Measurements from ENCODE around the gene BBX.

The BBX gene

DNA sequence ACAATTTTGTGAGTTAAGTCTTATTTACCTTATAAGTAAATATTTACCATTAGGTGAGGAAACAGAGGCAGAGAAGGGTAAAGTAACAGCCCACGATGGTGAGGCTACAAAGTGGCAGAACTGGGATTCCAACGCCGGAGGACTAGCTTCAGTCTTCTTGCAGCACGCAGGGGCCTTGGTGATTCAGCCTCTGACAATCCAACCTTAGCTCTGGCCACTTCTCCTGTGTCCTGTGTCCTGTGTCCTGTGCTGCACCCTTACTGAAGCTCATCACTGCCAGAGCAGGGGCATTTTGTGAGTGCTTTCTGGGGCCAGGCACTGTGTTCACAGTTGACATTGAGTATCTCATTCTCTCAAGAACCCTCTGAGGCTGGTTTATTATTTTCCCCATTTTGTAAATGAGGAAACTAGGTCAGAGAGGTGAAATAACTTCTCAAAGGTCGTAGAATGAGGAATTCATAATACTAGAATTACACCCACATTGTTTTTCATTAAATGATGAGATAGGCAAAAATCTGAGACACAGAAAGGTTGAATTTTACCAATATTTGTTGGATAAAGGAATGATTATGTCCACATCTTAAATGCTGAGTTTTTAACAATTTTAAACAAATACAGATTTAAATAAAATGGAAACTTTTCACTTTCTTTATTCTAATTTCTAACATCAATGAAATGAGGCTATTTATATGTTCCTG is 215.9 kb downstream of the BBX start:
- DNase-seq (ENCODE audit: extremely low read depth in 1 of 2, low read depth in 1 of 2) = no peak

- DNase-seq (ENCODE audit: extremely low read depth in 1 of 2, low read depth in 1 of 2) = no peak
These were observed 216.5 kb downstream of the BBX start for GRCh38 chr3:107739227-107739626.

GRCh38 chr3:107740992-107741896 is 218.5 kb downstream of the BBX start:
- no peak for DNase-seq (ENCODE audit: extremely low read depth in 1 of 2, low read depth in 1 of 2)

GRCh38 chr3:107745354-107745753 is 222.6 kb downstream of the BBX start:
- no peak for DNase-seq (ENCODE audit: extremely low read depth in 1 of 2, low read depth in 1 of 2)

DNA sequence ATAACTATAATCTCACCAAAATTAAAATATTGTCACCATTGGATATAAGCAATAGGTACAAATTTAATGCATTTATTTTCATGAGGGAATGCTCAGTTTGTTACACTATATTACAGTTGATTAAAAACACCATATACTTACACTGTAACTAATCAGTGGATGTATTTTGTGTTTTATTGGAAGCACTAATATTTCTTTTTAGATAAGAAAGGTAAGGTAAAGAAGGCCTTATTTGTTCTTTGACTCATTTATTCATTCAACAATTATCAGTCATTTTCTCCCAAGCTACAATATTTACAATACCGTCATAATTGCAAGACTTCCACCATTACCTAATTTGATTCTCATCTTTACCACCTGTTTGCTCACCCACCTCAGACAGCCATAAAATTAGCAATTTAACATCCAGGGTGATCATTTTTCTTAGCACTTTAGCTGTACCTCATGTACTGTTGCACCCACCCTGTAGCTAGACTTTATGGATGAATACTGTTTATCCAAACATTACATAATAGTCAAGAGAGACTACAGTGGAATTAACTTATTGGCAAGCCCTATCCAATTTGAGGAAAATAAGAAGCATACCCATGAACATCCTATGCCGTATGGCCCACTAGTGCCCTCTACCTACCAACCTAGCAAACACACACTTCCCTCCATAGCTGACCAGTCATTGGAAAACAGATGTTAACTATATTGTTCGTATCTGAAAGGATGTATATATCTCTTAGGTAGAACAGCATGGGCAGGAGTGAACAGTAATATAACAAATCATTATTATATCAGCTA is 229.6 kb downstream of the BBX start:
- no peak for DNase-seq (ENCODE audit: extremely low read depth in 1 of 2, low read depth in 1 of 2)

- no peak for DNase-seq (ENCODE audit: extremely low read depth in 1 of 2, low read depth in 1 of 2)
These were observed 230.7 kb downstream of the BBX start for GRCh38 chr3:107753494-107753893.

DNA sequence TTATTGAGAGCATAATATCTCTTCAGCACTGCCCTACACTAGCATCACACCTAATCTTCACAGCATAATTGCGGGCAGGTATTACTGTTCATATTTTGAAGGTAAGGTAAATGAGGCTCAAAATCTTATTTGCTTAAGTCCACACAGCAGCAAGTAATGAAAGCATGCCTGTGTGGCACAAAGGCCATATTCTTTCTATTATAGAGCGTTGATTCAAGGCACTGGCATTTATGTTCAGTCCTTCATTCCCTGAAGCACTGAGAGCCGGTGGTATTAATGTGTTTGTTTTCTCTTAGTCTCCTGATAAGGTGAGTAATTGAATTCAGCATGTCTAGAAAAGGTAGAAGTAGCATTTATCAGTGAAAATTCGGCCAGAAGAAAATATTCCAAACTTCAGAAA is 231.2 kb downstream of the BBX start:
- DNase-seq (ENCODE audit: extremely low read depth in 1 of 2, low read depth in 1 of 2) = no peak

GRCh38 chr3:107756649-107757048 is 233.9 kb downstream of the BBX start:
- no peak for DNase-seq (ENCODE audit: extremely low read depth in 1 of 2, low read depth in 1 of 2)

DNA sequence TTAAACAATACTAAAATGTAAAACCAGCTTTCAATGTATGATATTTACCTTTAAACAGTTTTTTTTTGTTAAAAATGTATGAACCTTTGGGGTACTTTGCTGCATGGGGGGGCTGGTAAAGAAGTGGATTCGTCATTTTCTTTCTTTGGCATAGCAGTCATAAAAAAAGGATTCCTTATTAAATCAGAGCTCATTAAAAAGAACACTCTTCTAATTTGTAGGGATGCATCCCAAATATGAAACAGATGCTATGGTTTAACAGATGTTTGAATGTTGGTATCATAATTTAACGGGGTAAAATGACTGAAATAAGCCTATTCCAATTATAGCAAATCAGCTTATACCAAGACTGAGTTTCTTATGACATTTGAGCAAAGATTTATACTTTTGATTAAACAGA is 234.4 kb downstream of the BBX start:
- no peak for DNase-seq (ENCODE audit: extremely low read depth in 1 of 2, low read depth in 1 of 2)

GRCh38 chr3:107760144-107760543 is 237.4 kb downstream of the BBX start:
- no peak for DNase-seq (ENCODE audit: extremely low read depth in 1 of 2, low read depth in 1 of 2)

GRCh38 chr3:107761391-107761790 is 238.6 kb downstream of the BBX start:
- DNase-seq (ENCODE audit: extremely low read depth in 1 of 2, low read depth in 1 of 2) = no peak

- DNase-seq (ENCODE audit: extremely low read depth in 1 of 2, low read depth in 1 of 2) = no peak
These were observed 242.8 kb downstream of the BBX start for GRCh38 chr3:107765524-107765923.

GRCh38 chr3:107767897-107768605 is 245.3 kb downstream of the BBX start:
- no peak for DNase-seq (ENCODE audit: extremely low read depth in 1 of 2, low read depth in 1 of 2)

DNA sequence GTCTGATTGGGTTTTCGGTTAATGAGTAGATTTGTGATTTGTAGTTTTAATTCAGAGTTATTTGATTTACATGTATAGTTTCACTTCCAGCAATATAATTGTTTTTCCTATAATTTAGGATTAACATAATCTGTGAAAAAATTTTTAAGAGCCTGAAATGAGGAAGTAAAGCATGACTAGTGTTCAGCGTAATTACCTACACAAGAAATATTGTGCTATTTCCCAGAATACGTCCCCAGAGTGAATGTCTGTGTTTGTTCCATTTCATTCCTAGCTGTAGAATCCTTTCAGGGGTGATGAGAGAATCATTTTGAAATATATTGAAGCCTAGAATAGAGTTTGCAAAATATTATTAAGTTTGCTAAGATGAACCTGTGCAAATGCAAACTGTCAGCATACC is 247.1 kb downstream of the BBX start:
- no peak for DNase-seq (ENCODE audit: extremely low read depth in 1 of 2, low read depth in 1 of 2)

- DNase-seq (ENCODE audit: extremely low read depth in 1 of 2, low read depth in 1 of 2) = no peak
These were observed 249.3 kb downstream of the BBX start for GRCh38 chr3:107772016-107772415.

DNA sequence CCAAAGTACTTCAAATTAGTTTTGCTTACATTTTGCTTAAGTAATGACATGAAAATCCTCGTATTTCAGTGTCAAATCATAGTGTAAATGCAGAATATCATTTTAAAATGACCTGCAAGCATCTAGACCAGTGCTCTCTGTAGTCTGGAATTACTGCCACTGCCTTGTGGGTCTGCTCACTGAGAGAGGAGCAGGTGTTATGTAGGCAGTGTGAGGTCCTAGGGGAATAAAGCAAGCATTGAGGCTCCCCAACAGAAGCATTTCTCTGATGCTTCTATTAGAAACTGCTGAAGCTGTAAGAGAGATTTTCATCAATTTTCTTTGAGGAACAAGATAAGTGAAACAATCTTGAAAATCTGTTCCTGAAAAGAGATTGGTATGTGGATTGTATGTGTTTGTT is 253.2 kb downstream of the BBX start:
- DNase-seq (ENCODE audit: extremely low read depth in 1 of 2, low read depth in 1 of 2) = no peak

DNA sequence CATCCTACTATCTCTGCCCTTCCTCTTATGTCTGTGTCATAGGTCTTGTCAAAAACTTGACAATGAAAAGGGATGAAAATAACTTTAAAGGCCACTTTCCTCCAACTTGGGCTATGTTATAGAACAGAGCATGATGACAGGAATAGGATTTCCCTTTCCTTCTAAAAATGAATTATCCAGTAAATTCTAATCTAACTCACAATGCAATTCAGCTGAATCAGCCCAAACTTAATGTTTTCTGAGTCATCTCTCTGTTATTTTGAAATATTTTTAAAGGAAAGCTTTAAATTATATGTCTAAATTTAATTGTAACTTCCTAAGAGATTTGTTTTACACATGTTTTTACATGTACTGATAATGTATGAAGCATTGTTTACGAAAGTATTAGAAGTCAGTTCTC is 258.5 kb downstream of the BBX start:
- DNase-seq (ENCODE audit: extremely low read depth in 1 of 2, low read depth in 1 of 2) = no peak

- DNase-seq (ENCODE audit: extremely low read depth in 1 of 2, low read depth in 1 of 2) = no peak
These were observed 259.3 kb downstream of the BBX start for GRCh38 chr3:107782054-107782453.

GRCh38 chr3:107790612-107791011 is 267.9 kb downstream of the BBX start:
- no peak for DNase-seq (ENCODE audit: extremely low read depth in 1 of 2, low read depth in 1 of 2)

GRCh38 chr3:107791027-107791426 is 268.3 kb downstream of the BBX start:
- DNase-seq (ENCODE audit: extremely low read depth in 1 of 2, low read depth in 1 of 2) = no peak

DNA sequence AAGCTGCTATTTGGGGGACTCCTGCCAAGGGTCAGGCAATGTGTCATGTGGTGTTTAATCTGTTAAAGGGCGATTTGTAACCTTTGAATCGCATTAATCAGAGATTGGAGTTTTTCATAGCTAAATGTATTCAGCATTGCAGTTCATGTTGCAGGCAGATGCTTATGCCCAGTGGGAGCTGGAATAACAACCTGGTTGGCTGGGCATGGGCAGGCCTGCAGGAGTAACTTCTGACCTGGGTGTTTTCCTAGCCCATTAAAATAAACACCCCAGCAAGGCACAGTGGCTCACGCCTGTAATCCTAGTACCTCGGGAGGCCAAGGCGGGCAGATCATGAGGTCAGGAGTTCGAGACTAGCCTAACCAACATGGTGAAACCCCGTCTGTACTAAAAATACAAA is 268.7 kb downstream of the BBX start:
- no peak for DNase-seq (ENCODE audit: extremely low read depth in 1 of 2, low read depth in 1 of 2)
